Measurements from ENCODE around the gene AP2S1.
"Not testable (repeated sequence)": the region's sequence is repeated elsewhere in the genome, so short reads cannot be mapped to it uniquely, and the experiment has no call there.

The AP2S1 gene

DNA sequence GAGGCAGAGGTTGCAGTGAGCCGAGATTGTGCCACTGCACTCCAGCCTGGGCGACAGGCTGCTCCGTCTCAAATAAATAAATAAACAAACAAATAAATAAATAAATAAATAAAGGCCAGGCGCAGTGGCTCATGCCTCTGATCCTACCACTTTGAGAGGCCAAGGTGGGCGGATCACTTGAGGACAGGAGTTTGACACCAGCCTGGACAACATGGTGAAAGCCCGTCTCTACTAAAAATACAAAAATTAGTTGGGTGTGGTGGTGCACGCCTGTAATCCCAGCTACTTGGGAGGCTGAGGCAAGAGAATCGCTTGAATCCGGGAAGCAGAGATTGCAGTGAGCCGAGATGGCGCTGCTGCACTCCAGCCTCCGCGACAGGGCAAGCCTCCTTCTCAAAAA is 4.1 kb upstream of the AP2S1 start:
- H3K18ac ChIP-seq (ENCODE audit: low read length); H3K4me3 ChIP-seq (ENCODE audit: low read length in 2 of 2); H2BK5ac ChIP-seq (ENCODE audit: low read length); H3K9ac ChIP-seq (ENCODE audit: low read depth, low read length, poor library complexity); H2BK120ac ChIP-seq (ENCODE audit: low read depth, low read length); DNase-seq (ENCODE audit: low spot score); H3K4me1 ChIP-seq (ENCODE audit: control insufficient read depth in 2 of 2, insufficient read depth in 1 of 2, low read depth in 1 of 2, low read length in 2 of 2); H4K8ac ChIP-seq (ENCODE audit: low read depth, low read length); H2BK12ac ChIP-seq (ENCODE audit: low read length); H3K4me2 ChIP-seq (ENCODE audit: insufficient read depth, low read length, poor library complexity, severe bottlenecking); H3K79me1 ChIP-seq (ENCODE audit: low read depth, low read length); H2BK15ac ChIP-seq (ENCODE audit: low read length); H3K27me3 ChIP-seq (ENCODE audit: control insufficient read depth in 3 of 3, insufficient read depth in 3 of 3, low read depth in 1 of 3, low read length in 3 of 3); H3K9me3 ChIP-seq (replicated peaks in 1 of 2; ENCODE audit: control insufficient read depth in 2 of 2, insufficient read depth in 1 of 2, low read depth in 1 of 2, low read length in 2 of 2); H4K91ac ChIP-seq (ENCODE audit: low read depth, low read length, poor library complexity); H3K4ac ChIP-seq (ENCODE audit: low read length); H3K27ac ChIP-seq (replicated peaks; ENCODE audit: low read length); H3K36me3 ChIP-seq (replicated peaks in 1 of 2; ENCODE audit: control insufficient read depth in 2 of 2, insufficient read depth in 2 of 2, low read length in 2 of 2); H2AFZ ChIP-seq (ENCODE audit: low read length); H3K23ac ChIP-seq (ENCODE audit: low read depth, low read length, poor library complexity); H3K14ac ChIP-seq (ENCODE audit: low read length); H2AK5ac ChIP-seq (ENCODE audit: low read depth, low read length): not testable (repeated sequence)
- no CpG with 5 or more reads among the region's 13 CpGs for WGBS, 2 donors (ENCODE audit: extremely low coverage in 2 of 2, insufficient read length in 2 of 2, insufficient replicate concordance in 1 of 2)

GRCh38 chr19:46852830-46853229 is 2.2 kb upstream of the AP2S1 start:
- Histone ChIP-seq H3K4me3 (ENCODE audit: low read length in 2 of 2) (no peak overlapping the region), H3K4me2 (ENCODE audit: insufficient read depth, low read length, poor library complexity, severe bottlenecking) (no peak overlapping the region), H2BK12ac (ENCODE audit: low read length) (no peak overlapping the region), H2BK5ac (ENCODE audit: low read length) (no peak overlapping the region), H3K18ac (ENCODE audit: low read length) (no peak overlapping the region), H2AFZ (ENCODE audit: low read length) (no peak overlapping the region), H2BK15ac (ENCODE audit: low read length) (no peak overlapping the region), H3K9ac (ENCODE audit: low read depth, low read length, poor library complexity) (no peak overlapping the region), H3K36me3 (replicated peaks in 1 of 2; ENCODE audit: control insufficient read depth in 2 of 2, insufficient read depth in 2 of 2, low read length in 2 of 2) (peaks cover 0 to 4% of the 10 kb centered on the region in 2 donors), H3K4ac (ENCODE audit: low read length) (no peak overlapping the region), H3K27ac (replicated peaks; ENCODE audit: low read length) (no peak overlapping the region), H2AK5ac (ENCODE audit: low read depth, low read length) (no peak overlapping the region), H3K79me1 (ENCODE audit: low read depth, low read length) (peaks cover 2% of the 10 kb centered on the region), H3K4me1 (ENCODE audit: control insufficient read depth in 2 of 2, insufficient read depth in 1 of 2, low read depth in 1 of 2, low read length in 2 of 2) (peaks cover 7 to 14% of the 10 kb centered on the region in 2 donors), H3K9me3 (replicated peaks in 1 of 2; ENCODE audit: control insufficient read depth in 2 of 2, insufficient read depth in 1 of 2, low read depth in 1 of 2, low read length in 2 of 2) (peaks cover 0 to 4% of the 10 kb centered on the region in 2 donors), H3K23ac (ENCODE audit: low read depth, low read length, poor library complexity) (no peak overlapping the region), H4K91ac (ENCODE audit: low read depth, low read length, poor library complexity) (no peak overlapping the region), H4K8ac (ENCODE audit: low read depth, low read length) (no peak overlapping the region), H3K14ac (ENCODE audit: low read length) (no peak overlapping the region), H3K27me3 (ENCODE audit: control insufficient read depth in 3 of 3, insufficient read depth in 3 of 3, low read depth in 1 of 3, low read length in 3 of 3) (no peaks in the 10 kb centered on the region), H2BK120ac (ENCODE audit: low read depth, low read length) (no peak overlapping the region)
- no peak for DNase-seq (ENCODE audit: low spot score)
- WGBS, 2 donors (ENCODE audit: extremely low coverage in 2 of 2, insufficient read length in 2 of 2, insufficient replicate concordance in 1 of 2): no CpG with 5 or more reads among the region's 1 CpG

DNA sequence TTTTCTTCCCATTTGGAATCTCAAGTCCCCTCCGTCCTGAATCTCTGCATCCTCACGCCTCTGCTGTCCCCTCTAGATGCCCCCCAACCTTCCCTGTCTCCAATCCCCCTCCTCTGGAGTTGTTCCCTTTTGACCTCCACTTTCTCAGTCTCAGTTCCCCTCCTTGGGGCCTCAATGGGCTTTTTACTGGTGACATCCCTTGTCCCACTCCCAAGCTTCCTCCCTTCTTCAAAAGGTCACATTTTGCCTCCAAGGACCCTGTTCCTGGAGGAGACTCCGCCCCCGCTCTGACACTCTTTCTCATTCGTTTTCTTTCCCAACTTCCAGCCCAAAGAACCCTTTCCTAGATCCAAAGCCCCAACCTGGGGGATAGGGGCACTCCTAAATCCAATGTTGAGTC is 1.0 kb downstream of the AP2S1 start:
- Histone ChIP-seq H3K36me3 (replicated peaks in 1 of 2; ENCODE audit: control insufficient read depth in 2 of 2, insufficient read depth in 2 of 2, low read length in 2 of 2) (peaks cover 5 to 31% of the 10 kb centered on the region in 2 donors), H2BK15ac (ENCODE audit: low read length) (no peak overlapping the region), H4K8ac (ENCODE audit: low read depth, low read length) (no peak overlapping the region), H3K9me3 (replicated peaks in 1 of 2; ENCODE audit: control insufficient read depth in 2 of 2, insufficient read depth in 1 of 2, low read depth in 1 of 2, low read length in 2 of 2) (no peaks in the 10 kb centered on the region), H2BK5ac (ENCODE audit: low read length) (no peak overlapping the region), H2AK5ac (ENCODE audit: low read depth, low read length) (no peak overlapping the region), H3K79me1 (ENCODE audit: low read depth, low read length) (no peaks in the 10 kb centered on the region), H3K9ac (ENCODE audit: low read depth, low read length, poor library complexity) (no peak overlapping the region), H3K4ac (ENCODE audit: low read length) (no peak overlapping the region), H4K91ac (ENCODE audit: low read depth, low read length, poor library complexity) (no peak overlapping the region), H3K27ac (replicated peaks; ENCODE audit: low read length) (peak overlapping the region; percentile 89), H3K14ac (ENCODE audit: low read length) (no peak overlapping the region), H2BK12ac (ENCODE audit: low read length) (no peak overlapping the region), H3K4me2 (ENCODE audit: insufficient read depth, low read length, poor library complexity, severe bottlenecking) (peak overlapping the region; percentile 81), H2AFZ (ENCODE audit: low read length) (peak overlapping the region; percentile 86), H3K23ac (ENCODE audit: low read depth, low read length, poor library complexity) (no peak overlapping the region), H3K18ac (ENCODE audit: low read length) (peak overlapping the region; percentile 6), H3K4me1 (ENCODE audit: control insufficient read depth in 2 of 2, insufficient read depth in 1 of 2, low read depth in 1 of 2, low read length in 2 of 2) (peaks cover 6 to 7% of the 10 kb centered on the region in 2 donors), H3K27me3 (ENCODE audit: control insufficient read depth in 3 of 3, insufficient read depth in 3 of 3, low read depth in 1 of 3, low read length in 3 of 3) (no peaks in the 10 kb centered on the region), H3K4me3 (ENCODE audit: low read length in 2 of 2) (peak overlapping the region; percentile 64 to 94), H2BK120ac (ENCODE audit: low read depth, low read length) (no peak overlapping the region)
- WGBS, 2 donors (ENCODE audit: extremely low coverage in 2 of 2, insufficient read length in 2 of 2, insufficient replicate concordance in 1 of 2): no CpG with 5 or more reads among the region's 5 CpGs
- DNase-seq (ENCODE audit: low spot score): no peak

DNA sequence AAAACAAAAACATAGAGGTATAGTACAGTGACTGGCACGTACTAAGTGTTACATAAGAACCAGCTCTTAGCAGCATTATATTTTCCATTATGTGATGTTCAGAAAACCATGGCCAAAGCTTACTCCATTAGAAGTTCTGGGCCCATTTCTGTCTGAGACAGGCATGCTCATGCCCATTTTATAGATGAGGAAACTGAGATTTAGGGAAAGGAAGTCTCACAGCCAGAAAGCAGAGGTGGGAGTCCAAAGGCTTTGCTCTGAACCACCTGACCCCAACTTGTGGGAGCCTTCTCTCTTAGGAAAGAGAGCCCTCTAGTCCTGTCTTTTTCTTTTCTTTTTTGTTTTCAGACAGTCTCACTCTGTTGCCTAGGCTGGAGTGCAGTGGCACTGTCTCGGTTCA is 2.3 kb downstream of the AP2S1 start:
- Histone ChIP-seq H3K27me3 (ENCODE audit: control insufficient read depth in 3 of 3, insufficient read depth in 3 of 3, low read depth in 1 of 3, low read length in 3 of 3) (no peaks in the 10 kb centered on the region), H3K4me1 (ENCODE audit: control insufficient read depth in 2 of 2, insufficient read depth in 1 of 2, low read depth in 1 of 2, low read length in 2 of 2) (peaks cover 6 to 7% of the 10 kb centered on the region in 2 donors), H3K36me3 (replicated peaks in 1 of 2; ENCODE audit: control insufficient read depth in 2 of 2, insufficient read depth in 2 of 2, low read length in 2 of 2) (peaks cover 10 to 44% of the 10 kb centered on the region in 2 donors), H2AK5ac (ENCODE audit: low read depth, low read length) (no peak overlapping the region), H3K27ac (replicated peaks; ENCODE audit: low read length) (no peak overlapping the region), H3K4me3 (ENCODE audit: low read length in 2 of 2) (peak overlapping the region in 1 of 2 donors; percentile 11), H2BK120ac (ENCODE audit: low read depth, low read length) (no peak overlapping the region), H2AFZ (ENCODE audit: low read length) (no peak overlapping the region), H2BK12ac (ENCODE audit: low read length) (no peak overlapping the region), H3K23ac (ENCODE audit: low read depth, low read length, poor library complexity) (no peak overlapping the region), H3K14ac (ENCODE audit: low read length) (no peak overlapping the region), H2BK5ac (ENCODE audit: low read length) (no peak overlapping the region), H3K4ac (ENCODE audit: low read length) (no peak overlapping the region), H3K9me3 (replicated peaks in 1 of 2; ENCODE audit: control insufficient read depth in 2 of 2, insufficient read depth in 1 of 2, low read depth in 1 of 2, low read length in 2 of 2) (no peaks in the 10 kb centered on the region), H3K18ac (ENCODE audit: low read length) (no peak overlapping the region), H3K9ac (ENCODE audit: low read depth, low read length, poor library complexity) (no peak overlapping the region), H3K79me1 (ENCODE audit: low read depth, low read length) (no peaks in the 10 kb centered on the region), H3K4me2 (ENCODE audit: insufficient read depth, low read length, poor library complexity, severe bottlenecking) (no peak overlapping the region), H4K91ac (ENCODE audit: low read depth, low read length, poor library complexity) (no peak overlapping the region), H4K8ac (ENCODE audit: low read depth, low read length) (no peak overlapping the region), H2BK15ac (ENCODE audit: low read length) (no peak overlapping the region)
- no peak for DNase-seq (ENCODE audit: low spot score)
- no CpG with 5 or more reads among the region's 2 CpGs for WGBS, 2 donors (ENCODE audit: extremely low coverage in 2 of 2, insufficient read length in 2 of 2, insufficient replicate concordance in 1 of 2)

Data from neuronal stem cell (in vitro differentiated cells).